GM23338 (cell line): ENCODE data around the gene IGF1R.

Experiments used
- CREB1 ChIP-seq: fragments of 250-450 bp; sonication (Bioruptor Pico); IDR thresholded peaks from 2 replicates; pipeline ENCODE4 v1.5.0; 2020; ENCODE audit warnings: low read depth, mild to moderate bottlenecking, moderate library complexity
- CTCF ChIP-seq, 2 experiments: fragments of 200-600 bp in 1 of 2; sonication (generic) in 1 of 2; conservative IDR thresholded peaks; 2 replicates each; pipeline versions ENCODE4 v1.5.1 to v1.6.1; 2016 to 2017; ENCODE audit warnings: antibody characterized with exemption in 2 of 2, low read depth in 2 of 2, mild to moderate bottlenecking in 2 of 2, moderate library complexity in 1 of 2
- EZH2 ChIP-seq: fragments of 200-600 bp; sonication (generic); IDR thresholded peaks from one replicate; pipeline ENCODE4 v1.8.0; 2017; ENCODE audit warnings: antibody characterized with exemption, mild to moderate bottlenecking, low read depth; ENCODE audit not compliant: unreplicated experiment
- EZH2phosphoT487 ChIP-seq: fragments of 200-600 bp; sonication (generic); IDR thresholded peaks from one replicate; pipeline ENCODE4 v1.8.1; 2018; ENCODE audit warnings: antibody characterized with exemption; ENCODE audit not compliant: unreplicated experiment
- JUNB ChIP-seq: IDR thresholded peaks from one replicate; pipeline ENCODE4 v1.6.1; 2016; ENCODE audit warnings: antibody characterized with exemption; ENCODE audit not compliant: unreplicated experiment
- POLR2AphosphoS5 ChIP-seq: IDR thresholded peaks from 2 replicates; pipeline ENCODE4 v1.6.1; 2016; ENCODE audit warnings: antibody characterized with exemption, low read depth
- REST ChIP-seq: IDR thresholded peaks from one replicate; pipeline ENCODE4 v1.6.1; 2018; ENCODE audit warnings: antibody characterized with exemption; ENCODE audit not compliant: unreplicated experiment
- STAT1 ChIP-seq: IDR thresholded peaks from one replicate; pipeline ENCODE4 v1.6.1; 2016; ENCODE audit warnings: antibody characterized with exemption; ENCODE audit not compliant: unreplicated experiment
- ZNF331 ChIP-seq: fragments of 250-450 bp; sonication (Bioruptor Pico); IDR thresholded peaks from 2 replicates; pipeline ENCODE4 v1.5.0; 2020; ENCODE audit warnings: low read depth, mild to moderate bottlenecking, moderate library complexity

GRCh38 chr15:98813951-98814350, 165.6 kb downstream of the IGF1R start:
- TF ChIP-seq CTCF (conservative IDR thresholded peaks at IDR 0.05; ENCODE audit: low read depth in 2 of 2) (no peak), CREB1 (CRISPR knock-in tag) (no peak), EZH2 (no peak), REST (no peak), EZH2phosphoT487 (no peak), JUNB (no peak), STAT1 (no peak), POLR2AphosphoS5 (no peak), ZNF331 (CRISPR knock-in tag) (no peak)
